Measurements from ENCODE around the gene ELN.

ELN gene

GRCh38 chr7:74025146-74025545, 2.8 kb upstream of the ELN start:
- DNase-seq (ENCODE audit: low spot score), result no peak

GRCh38 chr7:74025730-74026129, 2.2 kb upstream of the ELN start:
- DNase-seq (ENCODE audit: low spot score), result no peak

- DNase-seq (ENCODE audit: low spot score), result no peak
Observed at GRCh38 chr7:74026406-74026902, 1.5 kb upstream of the ELN start.

GRCh38 chr7:74026903-74027682, 880 bp upstream of the ELN start:
- DNase-seq (ENCODE audit: low spot score), result peak; percentile 85

GRCh38 chr7:74028321-74028838, 407 bp downstream of the ELN start:
- no peak for DNase-seq (ENCODE audit: low spot score)

- no peak for DNase-seq (ENCODE audit: low spot score)
Observed at GRCh38 chr7:74029089-74029785, 1.3 kb downstream of the ELN start.

- DNase-seq (ENCODE audit: low spot score), result no peak
Observed at GRCh38 chr7:74029991-74030415, 2.0 kb downstream of the ELN start.

GRCh38 chr7:74030861-74031260, 2.9 kb downstream of the ELN start:
- DNase-seq (ENCODE audit: low spot score), result no peak

GRCh38 chr7:74031403-74032190, 3.6 kb downstream of the ELN start:
- DNase-seq (ENCODE audit: low spot score), result no peak

- peak; percentile 85 for DNase-seq (ENCODE audit: low spot score)
Observed at GRCh38 chr7:74032191-74032490, 4.2 kb downstream of the ELN start.

GRCh38 chr7:74032624-74033371, 4.8 kb downstream of the ELN start:
- DNase-seq (ENCODE audit: low spot score), result no peak

- DNase-seq (ENCODE audit: low spot score), result peak; percentile 69
Observed at GRCh38 chr7:74033372-74034311, 5.7 kb downstream of the ELN start.

GRCh38 chr7:74037609-74038008, 9.6 kb downstream of the ELN start:
- no peak for DNase-seq (ENCODE audit: low spot score)

GRCh38 chr7:74038194-74038961, 10.4 kb downstream of the ELN start:
- DNase-seq (ENCODE audit: low spot score), result no peak

GRCh38 chr7:74039337-74039736, 11.4 kb downstream of the ELN start:
- no peak for DNase-seq (ENCODE audit: low spot score)

GRCh38 chr7:74040101-74040790, 12.3 kb downstream of the ELN start:
- no peak for DNase-seq (ENCODE audit: low spot score)

- no peak for DNase-seq (ENCODE audit: low spot score)
Observed at GRCh38 chr7:74040791-74041520, 13.0 kb downstream of the ELN start.

- no peak for DNase-seq (ENCODE audit: low spot score)
Observed at GRCh38 chr7:74042746-74043522, 15.0 kb downstream of the ELN start.
